ENCODE measurements around the gene PHYH.
"Not testable (repeated sequence)": the region's sequence is repeated elsewhere in the genome, so short reads cannot be mapped to it uniquely, and the experiment has no call there.

PHYH gene

GRCh38 chr10:13270877-13271551 is 28.9 kb downstream of the PHYH start:
- DNase-seq = no peak

DNA sequence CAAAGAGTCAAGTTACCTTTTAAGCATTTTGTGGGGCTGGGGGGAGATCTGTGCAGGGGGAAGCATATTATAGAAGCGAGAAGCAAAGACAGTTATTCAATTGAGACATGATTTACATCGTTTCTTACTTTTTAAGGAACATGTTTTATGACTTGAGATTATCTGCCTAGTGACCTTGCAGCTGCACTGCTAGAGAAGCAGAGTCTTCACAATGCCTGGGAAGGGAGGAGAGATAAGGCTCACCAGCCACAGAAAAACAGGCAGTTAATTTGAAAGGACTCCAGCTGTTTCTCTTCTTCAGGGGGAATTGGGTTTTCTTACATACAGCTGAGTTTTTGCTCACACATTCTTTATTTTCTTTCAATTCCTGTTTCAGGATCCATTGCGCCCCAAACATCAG is 31.0 kb downstream of the PHYH start:
- DNase-seq = no peak

- no peak for DNase-seq
Measured at GRCh38 chr10:13268310-13268709, 31.6 kb downstream of the PHYH start.

GRCh38 chr10:13263591-13263990 is 36.3 kb downstream of the PHYH start:
- DNase-seq = no peak

DNA sequence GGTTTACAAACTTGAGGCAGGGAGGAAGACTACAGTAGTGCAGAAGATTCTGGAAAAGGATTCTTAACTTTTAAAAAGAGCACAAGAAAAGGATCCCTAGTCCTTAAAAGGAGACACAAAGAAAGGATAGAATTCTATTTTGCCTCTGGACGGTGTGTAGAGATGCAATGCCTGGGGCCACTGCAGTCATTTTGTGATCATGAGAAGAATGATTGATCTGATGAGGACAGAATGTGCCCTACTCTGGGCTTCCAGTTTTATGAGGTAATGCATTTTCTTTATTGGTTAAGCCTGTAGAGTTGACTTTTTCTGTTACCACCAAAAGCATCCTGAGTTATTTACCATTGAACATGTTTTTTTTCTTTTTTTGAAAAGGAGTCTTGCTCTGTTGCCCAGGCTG is 37.4 kb downstream of the PHYH start:
- no peak for DNase-seq

DNA sequence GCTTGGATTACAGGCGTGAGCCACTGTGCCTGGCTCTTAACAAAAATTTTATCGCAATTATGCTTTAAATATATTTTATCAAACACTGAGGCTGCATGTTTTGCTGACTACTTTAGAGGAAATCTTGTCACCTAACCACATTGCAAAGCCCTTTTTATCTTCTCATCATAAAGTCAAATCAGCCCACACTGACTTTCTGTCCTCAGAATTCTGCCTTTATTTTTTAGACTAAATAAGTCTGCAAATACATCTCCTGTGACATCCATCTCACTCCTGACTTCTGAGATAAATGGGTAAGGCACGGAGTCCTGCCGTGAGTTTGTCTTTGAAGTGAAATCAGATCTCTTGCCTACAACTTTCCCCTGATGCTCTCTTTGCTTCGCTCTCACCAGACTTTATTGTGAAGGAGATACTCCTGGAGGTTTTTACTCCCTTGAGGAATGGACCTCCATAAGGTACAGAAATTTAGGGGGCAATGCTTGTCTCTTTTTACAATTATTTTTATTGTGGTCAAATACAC is 42.2 kb downstream of the PHYH start:
- DNase-seq = no peak

GRCh38 chr10:13256627-13257026 is 43.2 kb downstream of the PHYH start:
- DNase-seq = no peak

DNA sequence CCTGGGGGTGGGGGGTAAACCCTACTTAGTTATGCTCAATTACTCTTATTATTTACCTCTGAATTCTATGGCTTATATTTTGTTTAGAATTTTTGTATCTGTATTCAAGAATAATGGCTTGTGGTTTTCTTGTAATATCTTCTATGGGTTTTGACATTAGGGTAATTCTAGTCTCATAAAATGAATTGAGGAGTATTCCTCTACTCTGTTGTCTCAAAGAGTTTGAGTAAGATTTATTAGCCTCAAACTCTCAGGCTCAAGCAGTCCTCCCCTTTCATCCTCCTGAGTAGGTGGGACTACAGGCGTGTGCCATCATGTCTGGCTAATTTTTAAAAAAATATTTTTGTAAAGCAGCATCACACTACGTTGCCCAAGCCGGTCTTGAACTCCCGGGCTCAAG is 46.1 kb downstream of the PHYH start:
- no peak for DNase-seq

- DNase-seq = no peak
Measured at GRCh38 chr10:13247784-13248183, 52.1 kb downstream of the PHYH start.

DNA sequence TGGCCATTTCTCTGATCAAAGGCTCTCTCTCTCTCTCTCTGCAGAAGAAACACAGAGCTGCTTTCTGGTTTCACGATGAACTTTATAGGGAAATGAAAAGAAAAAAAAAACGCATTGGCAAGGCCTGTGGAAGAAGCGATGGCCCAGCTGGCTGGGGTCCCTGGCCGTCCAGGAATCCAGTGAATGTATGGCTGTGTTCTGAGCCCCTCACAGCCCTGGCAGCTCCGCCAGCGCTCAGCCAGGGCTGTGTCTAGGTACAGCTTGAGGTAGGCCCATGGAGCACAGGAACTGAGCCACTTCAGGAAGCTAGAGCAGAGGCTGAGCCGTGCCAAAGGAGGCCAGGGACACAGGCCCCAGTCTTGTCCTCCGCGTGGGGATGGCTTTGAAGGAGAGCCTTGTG is 52.6 kb downstream of the PHYH start:
- DNase-seq = no peak

DNA sequence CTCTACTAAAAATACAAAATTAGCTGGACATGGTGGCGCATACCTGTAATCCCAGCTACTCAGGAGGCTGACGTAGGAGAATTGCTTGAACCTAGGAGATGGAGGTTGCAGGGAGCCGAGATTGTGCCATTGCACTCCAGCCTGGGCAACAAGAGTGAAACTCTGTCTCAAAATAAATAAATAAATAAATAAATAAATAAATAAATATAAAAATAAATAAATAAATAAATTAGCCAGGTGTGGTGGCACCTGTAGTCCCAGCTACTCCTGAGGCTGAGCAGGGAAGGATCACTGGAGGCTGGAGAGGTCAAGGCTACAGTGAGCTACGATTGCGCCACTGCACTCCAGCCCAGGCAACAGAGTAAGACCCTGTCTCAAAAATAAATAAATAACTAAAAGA is 57.6 kb downstream of the PHYH start:
- not testable (repeated sequence) for DNase-seq

GRCh38 chr10:13241613-13242012 is 58.3 kb downstream of the PHYH start:
- DNase-seq = no peak

DNA sequence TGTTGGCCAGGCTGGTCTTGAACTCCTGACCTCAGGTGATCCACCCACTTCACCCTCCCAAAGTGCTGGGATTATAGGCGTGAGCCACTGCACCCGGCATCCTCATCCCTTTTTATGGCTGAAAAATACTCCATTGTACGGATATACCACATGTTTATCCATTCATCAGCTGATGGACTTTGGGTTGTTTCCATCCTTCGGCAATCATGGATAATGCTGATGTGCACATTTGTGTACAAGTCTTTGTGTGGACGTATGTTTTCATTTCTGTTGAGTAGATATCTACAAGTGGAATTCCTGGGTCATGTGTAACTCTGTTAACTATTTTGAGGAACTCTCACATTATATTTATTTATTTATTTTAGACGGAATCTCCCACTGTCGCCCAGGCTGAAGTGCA is 59.9 kb downstream of the PHYH start:
- no peak for DNase-seq

DNA sequence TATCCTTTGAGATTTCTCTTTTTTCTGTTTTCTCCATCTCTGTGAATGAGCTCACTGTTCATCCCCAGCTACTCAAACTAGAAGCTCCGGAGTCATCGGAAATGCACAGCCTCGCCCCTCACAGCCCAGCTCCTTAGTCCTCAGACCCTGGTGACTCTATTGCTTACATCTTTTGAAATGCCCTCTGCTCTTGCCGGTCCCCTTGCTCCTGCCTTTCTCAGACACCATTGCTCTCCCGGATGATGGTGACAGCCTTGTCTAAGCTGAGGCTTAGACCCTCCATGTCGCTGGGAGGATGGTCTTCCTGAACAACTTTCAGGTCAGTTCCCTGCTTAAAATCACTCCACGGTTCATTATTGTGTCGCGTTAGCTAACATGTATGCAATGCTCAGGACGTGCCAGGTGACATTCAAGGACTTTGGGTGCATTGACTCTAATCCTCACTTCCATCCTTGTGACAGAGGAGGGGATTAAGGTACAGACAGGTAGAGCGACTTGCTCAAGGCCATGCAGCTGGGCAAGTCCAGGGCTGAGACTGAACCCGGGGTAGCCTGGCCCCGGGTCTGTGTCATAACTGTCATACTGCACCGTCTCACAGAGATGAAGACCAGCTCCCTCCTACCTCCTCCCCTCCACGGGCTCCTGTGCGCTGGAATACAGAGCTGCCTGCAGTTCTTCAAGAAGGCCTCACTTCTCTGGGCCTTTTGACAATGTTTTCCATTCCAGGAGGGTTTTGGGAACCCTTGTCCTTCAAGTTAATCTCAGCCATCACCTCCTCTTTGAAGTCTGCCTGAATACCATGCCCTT is 61.4 kb downstream of the PHYH start:
- no peak for DNase-seq

DNA sequence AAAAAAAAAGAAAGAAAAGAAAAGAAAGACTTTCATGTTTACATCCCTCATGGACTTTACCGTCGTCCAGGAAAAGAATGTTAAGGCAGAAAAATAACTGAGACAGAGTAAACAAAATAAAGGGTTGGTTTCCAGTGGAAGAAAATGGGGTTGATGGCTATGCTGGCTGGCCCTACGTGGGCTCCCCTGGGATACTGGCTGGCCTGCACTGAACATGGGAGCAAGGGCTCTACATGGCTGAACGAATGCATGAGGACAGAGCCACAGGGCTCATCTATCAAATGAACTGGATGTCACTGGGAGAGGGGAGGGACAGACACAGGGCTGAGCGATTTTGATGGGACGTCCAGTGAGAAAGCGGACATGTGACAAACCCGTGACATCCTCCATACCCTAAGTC is 63.2 kb downstream of the PHYH start:
- DNase-seq = no peak

DNA sequence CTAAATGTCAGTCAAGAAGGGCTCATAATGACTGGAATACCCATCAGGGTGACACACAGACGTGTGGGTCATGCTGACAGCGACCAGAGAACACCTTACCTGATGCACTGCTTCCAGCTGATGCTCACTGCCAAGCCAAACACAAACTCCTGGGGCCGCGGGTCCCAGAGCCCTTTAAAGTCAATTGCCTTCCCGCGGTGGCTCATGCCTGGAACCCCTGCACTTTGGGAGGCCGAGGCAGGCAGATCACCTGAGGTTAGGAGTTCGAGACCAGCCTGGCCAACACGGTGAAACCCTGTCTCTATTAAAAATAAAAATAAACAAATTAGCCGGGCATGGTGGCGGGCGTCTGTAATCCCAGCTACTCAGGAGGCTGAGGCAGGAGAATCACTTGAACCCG is 65.1 kb downstream of the PHYH start:
- DNase-seq = not testable (repeated sequence)

GRCh38 chr10:13234172-13234571 is 65.7 kb downstream of the PHYH start, which contains the start of gene UCMA:
TSS of gene UCMA (minus strand) at chr10:13234374. CDS start at chr10:13234258, 116 bp downstream.
- no peak for DNase-seq

DNA sequence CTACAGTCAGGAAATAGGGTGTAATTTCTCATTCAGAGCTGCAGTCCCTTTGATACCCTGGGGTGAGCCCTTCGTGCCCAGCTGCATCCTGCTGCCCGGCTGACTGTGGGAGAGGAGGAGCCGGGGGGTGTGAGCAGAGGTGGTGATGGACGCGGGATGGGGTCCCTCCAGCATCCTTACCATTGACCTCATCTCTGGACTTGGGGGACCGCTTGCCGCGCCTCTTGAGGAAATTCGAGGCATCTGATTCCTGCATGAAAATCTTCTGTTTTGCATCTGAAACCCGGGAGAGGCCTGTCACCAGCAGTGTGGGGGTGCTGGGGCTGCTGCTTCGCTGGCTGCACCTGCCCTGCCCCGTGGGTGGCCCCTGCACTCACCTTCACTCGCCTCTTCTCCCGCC is 66.5 kb downstream of the PHYH start:
- no peak for DNase-seq

- DNase-seq = no peak
Measured at GRCh38 chr10:13231808-13232207, 68.1 kb downstream of the PHYH start.

- no peak for DNase-seq
Measured at GRCh38 chr10:13231190-13231589, 68.7 kb downstream of the PHYH start.

Measured in NCI-H1930 (cell line).